CD8-positive, alpha-beta memory T cell (primary cell): ENCODE results near the gene GPHN. TPM values are rescaled to one million over a fixed set of nuclear protein-coding genes. Genes with fewer than 3 reads are reported as not detected.

Experiments used
- CTCF ChIA-PET: fragments of 350-600 bp; sonication (Branson Sonifier 250); formaldehyde crosslinking; loops from one replicate; lab custom pipeline; 2021; ENCODE audit warnings: antibody characterized with exemption; lab: Charles Lee
- POLR2A ChIA-PET: fragments of 350-600 bp; sonication (Branson Sonifier 250); formaldehyde crosslinking; loops from one replicate; lab custom pipeline; 2021; ENCODE audit warnings: antibody characterized with exemption; lab: Charles Lee
- DNase-seq, 5 donors: peaks; one replicate each; pipeline versions ENCODE4 v3.0.0 to v3.0.0-alpha.2; 2020 to 2022; ENCODE audit warnings: mixed read lengths in 1 of 5
- H3K27ac ChIP-seq: one replicate; pipeline ENCODE4 v1.7.0; 2013; ENCODE audit warnings: low read depth, mild to moderate bottlenecking, low read length, moderate library complexity
- H3K27me3 ChIP-seq: 2 replicates; pipeline ENCODE4 v1.7.0; 2013; ENCODE audit warnings: low read length, mild to moderate bottlenecking; ENCODE audit not compliant: insufficient read depth, poor library complexity, severe bottlenecking
- H3K36me3 ChIP-seq: 2 replicates; pipeline ENCODE4 v1.7.0; 2013; ENCODE audit warnings: mild to moderate bottlenecking, low read length, moderate library complexity; ENCODE audit not compliant: insufficient read depth
- H3K4me1 ChIP-seq: 2 replicates; pipeline ENCODE4 v1.7.0; 2013; ENCODE audit warnings: mild to moderate bottlenecking, low read length, moderate library complexity; ENCODE audit not compliant: insufficient read depth
- H3K4me3 ChIP-seq: 2 replicates; pipeline ENCODE4 v1.7.0; 2013; ENCODE audit warnings: mild to moderate bottlenecking, low read length
- H3K9me3 ChIP-seq: 2 replicates; pipeline ENCODE4 v1.7.0; 2013; ENCODE audit warnings: mild to moderate bottlenecking, low read length
- H3K27ac Mint-ChIP-seq, 8 donors: one replicate each; pipeline ENCODE4 v1.8.0; 2020 to 2021; ENCODE audit warnings: mixed read lengths in 8 of 8, mild to moderate bottlenecking in 6 of 8, inconsistent platforms in 3 of 8, moderate library complexity in 3 of 8
- H3K27me3 Mint-ChIP-seq, 2 donors: one replicate each; pipeline ENCODE4 v1.8.0; 2020 to 2021; ENCODE audit warnings: mixed read lengths in 2 of 2, mild to moderate bottlenecking in 1 of 2, moderate library complexity in 1 of 2
- H3K36me3 Mint-ChIP-seq, 3 donors: one replicate each; pipeline ENCODE4 v1.8.0; 2020 to 2021; ENCODE audit warnings: mixed read lengths in 3 of 3, inconsistent platforms in 1 of 3, mild to moderate bottlenecking in 1 of 3
- H3K4me1 Mint-ChIP-seq, 3 donors: one replicate each; pipeline ENCODE4 v1.8.0; 2020 to 2021; ENCODE audit warnings: mixed read lengths in 3 of 3, inconsistent platforms in 1 of 3, mild to moderate bottlenecking in 1 of 3
- H3K4me3 Mint-ChIP-seq, 7 donors: one replicate each; pipeline ENCODE4 v1.8.0; 2020 to 2021; ENCODE audit warnings: mixed read lengths in 7 of 7, mild to moderate bottlenecking in 6 of 7, moderate library complexity in 4 of 7, inconsistent platforms in 2 of 7
- H3K9me3 Mint-ChIP-seq, 5 donors: one replicate each; pipeline ENCODE4 v1.8.0; 2020 to 2022; ENCODE audit warnings: mixed read lengths in 5 of 5, mild to moderate bottlenecking in 3 of 5, moderate library complexity in 2 of 5, inconsistent platforms in 1 of 5
- polyA plus RNA-seq: library from polyadenylated mRNA; unstranded; fragments of 300-500 nt; fragmentation: Illumina TruSeq; gene quantifications from one replicate; pipeline ENCODE4 v1.2.3, GENCODE V29; 2021
- total RNA-seq, 2 experiments: library from RNA; stranded (reverse); gene quantifications; one replicate each; pipeline ENCODE4 v1.2.3, GENCODE V29; 2021

The GPHN gene
- total and polyA plus RNA-seq, 3 experiments from 2014 or later, result 6.3 to 14.8 (median 12.1) TPM

DNA sequence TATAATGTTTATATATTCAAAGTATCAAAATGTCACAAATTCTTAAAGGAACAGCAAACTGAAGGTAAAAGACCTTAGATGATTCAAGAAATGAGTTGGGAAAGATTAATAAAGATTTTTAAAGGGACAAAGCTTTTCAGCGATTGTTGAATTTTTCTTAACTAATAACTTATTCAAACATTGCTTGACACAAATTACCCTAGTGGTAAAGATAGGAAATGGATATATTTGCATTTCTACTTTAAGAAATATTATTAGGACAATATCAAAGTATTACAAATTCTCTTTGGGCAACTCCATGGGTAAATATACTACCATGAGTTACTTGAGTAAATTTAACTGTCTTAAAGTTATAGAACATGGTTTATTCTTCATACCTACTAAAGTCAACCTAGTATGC is 415.3 kb downstream of the GPHN start:
- ChIA-PET POLR2A (no interaction called here), CTCF (no interaction called here)
- no peak overlapping the region for H3K27ac ChIP-seq
- Mint-ChIP-seq H3K4me3 (no peak overlapping the region), H3K27me3 (no peaks in the 10 kb centered on the region), H3K27ac (no peak overlapping the region), H3K36me3 (peaks cover 8 to 78% (median 23%) of the 10 kb centered on the region in 3 donors), H3K9me3 (peaks cover 0 to 16% (median 4%) of the 10 kb centered on the region in 5 donors), H3K4me1 (no peaks in the 10 kb centered on the region)
- no peaks in the 10 kb centered on the region for H3K36me3 ChIP-seq
- DNase-seq, result no peak
- H3K4me1 ChIP-seq, result no peaks in the 10 kb centered on the region
- H3K4me3 ChIP-seq, result no peak overlapping the region
- H3K27me3 ChIP-seq, result no peaks in the 10 kb centered on the region
- no peaks in the 10 kb centered on the region for H3K9me3 ChIP-seq

DNA sequence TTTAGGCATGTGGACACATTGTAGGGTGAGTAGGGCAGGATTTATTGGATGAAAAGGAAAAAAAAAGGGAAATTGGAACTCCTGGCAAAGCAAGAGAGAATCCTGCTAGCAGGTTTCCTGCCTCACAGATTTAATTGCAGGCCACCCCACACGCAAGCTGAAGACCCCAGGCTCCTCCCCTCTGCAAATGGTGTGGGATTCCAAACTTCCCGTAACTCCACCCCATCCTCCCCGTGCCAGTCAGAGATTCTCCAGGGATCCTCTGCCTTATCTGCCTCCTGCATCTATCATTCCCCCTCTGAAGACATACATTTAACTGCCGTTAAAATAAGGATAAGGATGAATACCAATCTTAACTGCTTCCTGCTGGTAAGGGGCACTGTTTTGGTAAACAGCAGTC is 431.5 kb downstream of the GPHN start:
- POLR2A ChIA-PET, result no interaction called here
- Histone ChIP-seq H3K36me3 (no peaks in the 10 kb centered on the region), H3K4me3 (no peak overlapping the region), H3K4me1 (no peaks in the 10 kb centered on the region), H3K27ac (no peak overlapping the region), H3K9me3 (peaks cover 6% of the 10 kb centered on the region), H3K27me3 (no peaks in the 10 kb centered on the region)
- no peaks in the 10 kb centered on the region for H3K4me1 Mint-ChIP-seq
- no peaks in the 10 kb centered on the region for H3K27me3 Mint-ChIP-seq
- H3K4me3 Mint-ChIP-seq, result no peak overlapping the region
- no peak overlapping the region for H3K27ac Mint-ChIP-seq
- peaks cover 31 to 60% (median 53%) of the 10 kb centered on the region in 5 donors for H3K9me3 Mint-ChIP-seq
- no peak for DNase-seq
- CTCF ChIA-PET, result no interaction called here
- H3K36me3 Mint-ChIP-seq, result peaks cover 7 to 63% (median 34%) of the 10 kb centered on the region in 3 donors

DNA sequence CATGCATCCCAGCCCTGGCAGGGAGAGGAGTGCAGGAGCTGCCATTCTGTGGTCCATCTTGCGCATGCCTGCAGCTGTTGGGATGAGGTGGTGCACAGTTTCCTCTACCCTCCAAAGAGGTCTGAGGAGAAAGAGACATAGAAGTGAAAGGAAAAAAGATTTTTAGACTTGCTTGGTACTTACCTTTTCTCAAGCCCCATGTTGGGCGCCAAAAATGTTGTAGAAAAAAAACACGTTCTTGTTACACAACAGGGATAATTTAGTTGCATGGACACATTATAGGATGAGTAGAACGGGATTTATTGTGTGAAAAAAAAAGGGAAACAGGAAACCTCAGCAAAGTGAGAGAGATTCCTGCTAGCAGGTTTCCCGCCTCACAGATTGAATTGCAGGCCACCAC is 436.9 kb downstream of the GPHN start:
- DNase-seq, result no peak
- Histone ChIP-seq H3K4me3 (no peak overlapping the region), H3K27me3 (no peaks in the 10 kb centered on the region), H3K4me1 (no peaks in the 10 kb centered on the region), H3K27ac (no peak overlapping the region), H3K36me3 (no peaks in the 10 kb centered on the region), H3K9me3 (peaks cover 13% of the 10 kb centered on the region)
- Mint-ChIP-seq H3K27me3 (no peaks in the 10 kb centered on the region), H3K4me3 (no peak overlapping the region), H3K4me1 (no peaks in the 10 kb centered on the region), H3K27ac (no peak overlapping the region), H3K36me3 (peaks cover 8 to 56% (median 29%) of the 10 kb centered on the region in 3 donors), H3K9me3 (peaks cover 54 to 76% (median 73%) of the 10 kb centered on the region in 5 donors)
- CTCF ChIA-PET, result no interaction called here
- POLR2A ChIA-PET, result no interaction called here

DNA sequence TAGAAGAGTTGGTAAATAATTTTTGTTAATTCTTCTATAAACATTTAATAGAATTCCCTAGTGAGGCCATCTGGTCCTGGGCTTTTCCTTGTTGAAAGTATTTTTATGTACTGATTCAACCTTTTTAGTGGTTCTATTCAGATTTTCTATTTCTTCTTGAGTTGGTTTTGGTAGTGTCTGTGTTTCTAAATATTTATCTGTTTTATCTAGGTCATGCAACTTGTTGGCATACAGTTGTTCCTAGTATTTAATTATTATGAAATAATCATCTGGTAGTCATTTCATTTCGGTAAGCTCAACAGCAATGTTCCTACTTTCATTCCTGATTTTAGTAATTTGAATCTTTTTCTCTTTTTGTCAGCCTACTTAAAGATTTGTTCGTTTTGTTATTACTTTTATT is 447.2 kb downstream of the GPHN start:
- no peaks in the 10 kb centered on the region for H3K36me3 ChIP-seq
- CTCF ChIA-PET, result no interaction called here
- Mint-ChIP-seq H3K9me3 (peaks cover 37 to 69% (median 39%) of the 10 kb centered on the region in 5 donors), H3K4me1 (no peaks in the 10 kb centered on the region), H3K27ac (no peak overlapping the region), H3K4me3 (no peak overlapping the region), H3K36me3 (peaks cover 8 to 78% (median 13%) of the 10 kb centered on the region in 3 donors), H3K27me3 (no peaks in the 10 kb centered on the region)
- H3K9me3 ChIP-seq, result no peaks in the 10 kb centered on the region
- H3K4me3 ChIP-seq, result no peak overlapping the region
- H3K27me3 ChIP-seq, result no peaks in the 10 kb centered on the region
- H3K4me1 ChIP-seq, result no peaks in the 10 kb centered on the region
- POLR2A ChIA-PET, result no interaction called here
- no peak for DNase-seq
- H3K27ac ChIP-seq, result no peak overlapping the region

DNA sequence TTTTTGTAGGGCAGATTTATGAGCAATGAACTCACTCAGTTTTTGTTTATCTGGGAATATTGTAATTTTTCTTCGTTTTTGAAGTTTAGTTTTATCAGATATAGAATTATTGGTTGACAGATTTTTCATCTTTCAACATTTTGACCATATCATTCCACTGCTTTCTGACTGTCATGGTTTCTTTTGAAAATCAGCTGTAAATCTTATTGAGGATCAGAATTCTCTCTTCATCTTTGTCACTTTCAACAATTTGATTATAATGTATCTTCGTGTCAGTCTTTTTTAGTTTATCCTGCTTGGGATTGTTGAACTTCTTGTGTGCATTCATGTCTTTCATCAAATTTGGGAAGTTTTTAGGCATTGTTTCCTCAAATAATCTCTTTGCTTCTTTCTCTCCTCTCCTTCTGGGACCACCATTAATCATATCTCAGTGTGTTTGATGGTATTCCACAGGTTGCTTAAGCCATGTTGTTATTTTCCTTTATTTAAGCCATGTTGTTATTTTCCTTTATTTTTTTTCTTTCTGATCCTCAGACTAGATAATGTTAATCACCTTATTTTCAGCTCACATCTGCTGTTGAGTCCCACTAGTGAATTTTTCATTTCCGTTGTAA is 451.6 kb downstream of the GPHN start:
- Histone ChIP-seq H3K9me3 (no peaks in the 10 kb centered on the region), H3K36me3 (no peaks in the 10 kb centered on the region), H3K27me3 (no peaks in the 10 kb centered on the region), H3K4me3 (no peak overlapping the region), H3K27ac (no peak overlapping the region), H3K4me1 (no peaks in the 10 kb centered on the region)
- CTCF ChIA-PET, result no interaction called here
- POLR2A ChIA-PET, result no interaction called here
- H3K27me3 Mint-ChIP-seq, result no peaks in the 10 kb centered on the region
- peaks cover 38 to 55% (median 46%) of the 10 kb centered on the region in 5 donors for H3K9me3 Mint-ChIP-seq
- no peak overlapping the region for H3K27ac Mint-ChIP-seq
- DNase-seq, result no peak
- H3K36me3 Mint-ChIP-seq, result peaks cover 8 to 85% (median 11%) of the 10 kb centered on the region in 3 donors
- no peaks in the 10 kb centered on the region for H3K4me1 Mint-ChIP-seq
- no peak overlapping the region for H3K4me3 Mint-ChIP-seq

DNA sequence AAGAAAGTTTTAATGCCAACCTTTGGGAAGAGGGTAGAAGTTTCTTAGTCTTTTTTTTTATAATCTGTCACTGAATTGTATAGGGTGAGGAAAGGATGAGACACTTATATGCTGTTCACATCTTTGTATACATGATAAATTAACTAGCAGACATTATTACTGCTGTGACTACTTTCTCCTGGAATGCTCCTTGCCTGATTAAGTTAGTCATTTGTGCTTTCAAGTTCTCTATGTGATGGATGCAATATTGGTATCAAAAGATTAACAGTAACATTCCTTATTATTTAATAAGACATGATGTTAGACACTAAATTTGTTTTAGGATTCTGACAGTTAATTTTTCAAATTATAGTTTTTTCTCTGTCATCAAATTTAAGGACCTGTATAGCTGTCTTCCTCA is 457.9 kb downstream of the GPHN start:
- Mint-ChIP-seq H3K27me3 (no peaks in the 10 kb centered on the region), H3K27ac (no peak overlapping the region), H3K4me1 (no peaks in the 10 kb centered on the region), H3K36me3 (peaks cover 4 to 51% (median 14%) of the 10 kb centered on the region in 3 donors), H3K9me3 (peaks cover 4 to 10% (median 7%) of the 10 kb centered on the region in 5 donors), H3K4me3 (no peak overlapping the region)
- H3K4me1 ChIP-seq, result no peaks in the 10 kb centered on the region
- DNase-seq, result no peak
- H3K27me3 ChIP-seq, result no peaks in the 10 kb centered on the region
- POLR2A ChIA-PET, result no interaction called here
- no peaks in the 10 kb centered on the region for H3K36me3 ChIP-seq
- H3K4me3 ChIP-seq, result no peak overlapping the region
- H3K9me3 ChIP-seq, result no peaks in the 10 kb centered on the region
- CTCF ChIA-PET, result no interaction called here
- no peak overlapping the region for H3K27ac ChIP-seq

DNA sequence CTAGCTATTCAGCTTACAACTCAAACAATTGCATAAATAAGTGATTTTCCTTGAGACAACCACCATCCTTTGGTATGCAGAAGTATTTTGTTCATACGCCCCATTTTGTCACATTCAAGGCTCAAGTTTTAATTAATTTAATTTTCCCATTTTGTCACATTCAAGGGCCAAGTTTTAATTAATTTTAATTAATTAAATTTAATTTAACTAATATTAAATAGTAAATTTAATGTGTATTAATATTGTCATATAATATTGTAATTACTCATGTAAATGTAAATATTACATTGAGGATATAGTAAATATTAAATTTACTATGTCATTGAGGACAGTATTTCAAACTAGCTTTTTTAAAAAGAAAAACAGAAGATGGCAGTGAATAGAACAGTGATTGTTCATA is 464.5 kb downstream of the GPHN start:
- Histone ChIP-seq H3K36me3 (no peaks in the 10 kb centered on the region), H3K27me3 (no peaks in the 10 kb centered on the region), H3K27ac (no peak overlapping the region), H3K4me1 (no peaks in the 10 kb centered on the region), H3K9me3 (no peaks in the 10 kb centered on the region), H3K4me3 (no peak overlapping the region)
- Mint-ChIP-seq H3K27me3 (no peaks in the 10 kb centered on the region), H3K4me1 (no peaks in the 10 kb centered on the region), H3K36me3 (peaks cover 0 to 15% (median 2%) of the 10 kb centered on the region in 3 donors), H3K4me3 (no peak overlapping the region), H3K27ac (no peak overlapping the region), H3K9me3 (no peaks in the 10 kb centered on the region)
- no peak for DNase-seq
- ChIA-PET CTCF (no interaction called here), POLR2A (no interaction called here)

DNA sequence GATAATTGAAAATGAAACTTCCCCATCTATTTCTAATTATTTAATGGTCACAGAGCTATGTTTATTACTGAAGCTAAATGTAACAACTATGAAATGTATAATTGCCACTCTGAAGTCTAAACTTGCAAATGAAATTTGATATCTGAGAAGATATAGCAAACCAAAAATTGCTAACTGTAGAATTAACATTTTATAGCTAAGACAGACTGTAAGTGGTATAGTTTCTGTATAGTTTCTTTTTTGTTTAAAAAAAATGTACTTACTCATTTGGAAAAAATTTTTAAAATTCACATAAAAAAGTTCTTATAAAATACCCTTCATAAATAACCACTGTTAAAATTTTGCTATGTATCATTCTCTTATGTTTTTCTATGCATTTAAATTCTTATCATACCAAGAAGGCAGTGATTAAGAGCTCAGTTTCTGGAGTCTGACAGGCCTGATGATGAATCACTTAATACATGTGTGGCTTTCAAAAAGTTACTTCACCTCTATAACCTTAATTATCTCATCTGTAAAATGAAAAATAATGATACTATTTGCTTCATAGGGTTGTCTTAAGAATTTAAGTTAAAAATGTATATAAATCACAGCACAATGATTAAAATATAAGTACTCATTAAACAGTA is 466.6 kb downstream of the GPHN start:
- Histone ChIP-seq H3K4me3 (no peak overlapping the region), H3K36me3 (no peaks in the 10 kb centered on the region), H3K27ac (no peak overlapping the region), H3K27me3 (no peaks in the 10 kb centered on the region), H3K9me3 (no peaks in the 10 kb centered on the region), H3K4me1 (no peaks in the 10 kb centered on the region)
- CTCF ChIA-PET, result no interaction called here
- Mint-ChIP-seq H3K4me1 (no peaks in the 10 kb centered on the region), H3K9me3 (no peaks in the 10 kb centered on the region), H3K36me3 (peaks cover 0 to 10% (median 0%) of the 10 kb centered on the region in 3 donors), H3K27me3 (no peaks in the 10 kb centered on the region), H3K27ac (no peak overlapping the region), H3K4me3 (no peak overlapping the region)
- DNase-seq, result no peak
- POLR2A ChIA-PET, result no interaction called here
